Brain microvascular endothelial cell (primary cell): ENCODE results near the gene ACYP1.

Experiments
- DNase-seq: peaks from one replicate; pipeline ENCODE4 v3.0.0-alpha.2; 2020
- H3K27ac ChIP-seq: fragments of 250-450 bp; sonication (Bioruptor Pico); 2 replicates; pipeline ENCODE4 v1.5.1; 2020; ENCODE audit warnings: mild to moderate bottlenecking, moderate library complexity
- H3K27me3 ChIP-seq: fragments of 250-450 bp; sonication (Bioruptor Pico); replicated peaks from 2 replicates; pipeline ENCODE4 v1.5.1; 2020; ENCODE audit warnings: mild to moderate bottlenecking
- H3K36me3 ChIP-seq: fragments of 250-450 bp; sonication (Bioruptor Pico); replicated peaks from 2 replicates; pipeline ENCODE4 v1.5.1; 2020; ENCODE audit warnings: mild to moderate bottlenecking
- H3K4me3 ChIP-seq: 2 replicates; pipeline ENCODE4 v1.5.1; 2011; ENCODE audit warnings: low read depth, mild to moderate bottlenecking, control low read depth, low read length, moderate library complexity
- in situ Hi-C: cut with HindIII; loops from 2 replicates; pipeline ENCODE4 v1.10.0; 2017; ENCODE audit warnings: low sequenced_read_pairs, low pct_ligation_motif_present
- TF ChIP-seq, protein P1 (sequence below): IDR thresholded peaks from 2 replicates; pipeline ENCODE4 v1.5.1; 2011; ENCODE audit warnings: low read depth, mild to moderate bottlenecking, moderate library complexity, low read length, control low read depth, inconsistent platforms; ENCODE audit errors: missing control alignments

The ACYP1 gene

DNA sequence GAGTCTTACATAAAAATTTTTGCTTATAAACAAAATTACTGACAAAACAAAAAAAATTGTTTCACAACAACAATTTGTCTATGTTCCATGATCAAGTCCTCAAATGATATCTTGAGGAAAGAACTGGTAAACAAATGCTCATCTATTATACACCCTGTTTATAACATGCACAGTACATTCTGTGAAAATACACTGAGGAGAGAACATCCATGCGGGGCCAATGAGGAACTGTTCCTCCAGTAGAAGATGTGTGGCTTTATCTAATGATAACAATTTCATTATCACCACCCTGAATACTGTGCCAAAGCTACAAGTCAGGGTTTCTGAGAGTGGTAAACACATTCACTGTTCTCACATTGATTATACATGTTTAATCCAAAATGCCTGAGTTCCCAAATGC, 23.3 kb downstream of the ACYP1 start:
- TF ChIP-seq, protein P1, sequence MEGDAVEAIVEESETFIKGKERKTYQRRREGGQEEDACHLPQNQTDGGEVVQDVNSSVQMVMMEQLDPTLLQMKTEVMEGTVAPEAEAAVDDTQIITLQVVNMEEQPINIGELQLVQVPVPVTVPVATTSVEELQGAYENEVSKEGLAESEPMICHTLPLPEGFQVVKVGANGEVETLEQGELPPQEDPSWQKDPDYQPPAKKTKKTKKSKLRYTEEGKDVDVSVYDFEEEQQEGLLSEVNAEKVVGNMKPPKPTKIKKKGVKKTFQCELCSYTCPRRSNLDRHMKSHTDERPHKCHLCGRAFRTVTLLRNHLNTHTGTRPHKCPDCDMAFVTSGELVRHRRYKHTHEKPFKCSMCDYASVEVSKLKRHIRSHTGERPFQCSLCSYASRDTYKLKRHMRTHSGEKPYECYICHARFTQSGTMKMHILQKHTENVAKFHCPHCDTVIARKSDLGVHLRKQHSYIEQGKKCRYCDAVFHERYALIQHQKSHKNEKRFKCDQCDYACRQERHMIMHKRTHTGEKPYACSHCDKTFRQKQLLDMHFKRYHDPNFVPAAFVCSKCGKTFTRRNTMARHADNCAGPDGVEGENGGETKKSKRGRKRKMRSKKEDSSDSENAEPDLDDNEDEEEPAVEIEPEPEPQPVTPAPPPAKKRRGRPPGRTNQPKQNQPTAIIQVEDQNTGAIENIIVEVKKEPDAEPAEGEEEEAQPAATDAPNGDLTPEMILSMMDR: no peak
- no peak for DNase-seq
- H3K36me3 ChIP-seq: peaks cover 3% of the 10 kb centered on the region
- H3K27ac ChIP-seq: no peak overlapping the region
- in situ Hi-C loops: no loop called here
- H3K27me3 ChIP-seq: no peaks in the 10 kb centered on the region
- H3K4me3 ChIP-seq: no peak overlapping the region

DNA sequence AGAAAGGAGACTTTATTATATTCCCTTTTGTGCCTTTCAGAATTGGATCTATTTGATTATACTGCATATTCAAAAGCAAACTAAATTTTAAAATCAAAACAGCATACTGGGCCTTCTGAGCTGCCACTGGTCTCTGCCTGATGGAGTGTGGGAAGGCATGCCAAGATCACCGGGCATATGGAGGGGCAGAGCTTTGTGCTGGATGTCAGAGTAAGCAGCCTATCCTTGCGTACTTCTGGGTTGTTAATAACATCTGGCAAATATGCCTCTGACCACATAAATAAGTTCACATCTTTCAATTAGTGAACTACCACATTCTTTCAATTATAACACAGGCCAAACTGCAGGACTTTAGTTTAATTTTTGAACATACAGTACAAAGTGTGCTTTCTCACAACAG, 30.9 kb downstream of the ACYP1 start:
- in situ Hi-C loops: no loop called here
- Histone ChIP-seq H3K4me3 (no peak overlapping the region), H3K36me3 (peaks cover 4% of the 10 kb centered on the region), H3K27me3 (no peaks in the 10 kb centered on the region), H3K27ac (no peak overlapping the region)
- DNase-seq: no peak
- TF ChIP-seq, protein P1: no peak

DNA sequence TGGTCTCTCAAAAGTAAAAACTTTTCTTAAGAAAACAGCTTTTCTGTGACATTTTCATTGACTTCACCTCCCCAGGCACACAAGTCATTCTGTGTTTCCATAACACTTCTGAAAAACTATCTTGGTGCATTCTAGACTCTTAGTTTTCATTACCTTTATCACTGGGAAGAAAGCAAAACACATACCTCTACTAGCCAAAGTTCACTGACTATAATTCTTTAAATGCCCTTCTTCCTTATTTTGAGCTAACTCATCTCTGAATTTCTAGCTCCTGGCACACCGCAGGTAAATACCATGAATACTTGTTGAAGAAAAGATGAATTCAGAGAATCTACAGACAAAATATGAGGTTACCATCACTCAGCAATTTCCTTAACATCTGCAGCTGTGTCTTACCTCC, 33.7 kb downstream of the ACYP1 start:
- Histone ChIP-seq H3K27me3 (no peaks in the 10 kb centered on the region), H3K4me3 (no peak overlapping the region), H3K36me3 (peaks cover 2% of the 10 kb centered on the region), H3K27ac (no peak overlapping the region)
- TF ChIP-seq, protein P1: no peak
- in situ Hi-C loops: no loop called here
- DNase-seq: no peak

- H3K27ac ChIP-seq: no peak overlapping the region
- H3K36me3 ChIP-seq: peaks cover 2% of the 10 kb centered on the region
- TF ChIP-seq, protein P1: no peak
- H3K27me3 ChIP-seq: no peaks in the 10 kb centered on the region
- DNase-seq: no peak
- in situ Hi-C loops: no loop called here
- H3K4me3 ChIP-seq: no peak overlapping the region
Measured at GRCh38 chr14:75025876-75026275, 37.9 kb downstream of the ACYP1 start.

DNA sequence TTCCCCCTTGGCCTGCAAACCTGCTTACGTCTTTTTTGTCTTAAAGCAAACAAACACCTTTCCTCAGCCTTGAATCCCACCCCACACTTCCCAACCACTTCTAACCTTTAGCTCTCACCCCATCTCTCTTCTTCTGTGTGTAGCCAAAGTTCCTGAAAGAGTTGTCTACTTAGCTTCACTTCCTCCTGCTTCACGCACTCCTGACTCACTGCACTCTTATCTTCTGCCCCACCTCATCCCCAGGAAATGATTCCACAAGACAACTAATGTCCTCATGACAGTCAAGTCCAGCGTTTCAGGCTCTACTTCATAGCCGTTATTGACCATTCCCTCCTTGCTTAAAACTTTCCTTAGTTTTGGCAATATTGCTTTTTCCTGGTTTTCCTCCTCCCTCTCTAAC, 38.7 kb downstream of the ACYP1 start:
- H3K27ac ChIP-seq: peak overlapping the region; percentile 12
- TF ChIP-seq, protein P1: no peak
- H3K4me3 ChIP-seq: no peak overlapping the region
- DNase-seq: peak; percentile 65
- peaks cover 2% of the 10 kb centered on the region for H3K36me3 ChIP-seq
- in situ Hi-C loops: no loop called here
- H3K27me3 ChIP-seq: no peaks in the 10 kb centered on the region

DNA sequence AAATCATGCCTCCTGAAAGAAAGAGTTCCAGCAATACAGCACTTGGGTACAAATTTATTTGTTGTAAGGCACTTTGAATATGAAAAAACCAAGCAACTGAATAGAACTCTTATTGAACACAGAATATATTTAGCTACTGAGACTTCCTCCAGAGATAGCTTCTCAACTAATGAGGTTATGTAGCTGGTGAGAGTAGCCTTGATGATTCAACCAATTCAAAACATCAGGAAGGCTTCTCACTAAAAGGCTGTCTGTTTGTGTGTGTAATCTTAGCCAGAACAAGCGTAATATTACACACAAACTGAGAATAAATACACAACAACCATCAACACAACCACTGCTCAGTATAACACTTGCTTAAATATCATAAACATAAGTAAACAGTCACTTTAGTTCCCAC, 40.7 kb downstream of the ACYP1 start:
- TF ChIP-seq, protein P1: no peak
- Histone ChIP-seq H3K27me3 (no peaks in the 10 kb centered on the region), H3K4me3 (no peak overlapping the region), H3K27ac (no peak overlapping the region), H3K36me3 (peaks cover 6% of the 10 kb centered on the region)
- in situ Hi-C loops: no loop called here
- no peak for DNase-seq
